Measurements from ENCODE around the gene SLC12A6.

- TF ChIP-seq POLR2A (IDR thresholded peaks at IDR 0.05), result no peak
- no peak for TF ChIP-seq CTCF (IDR thresholded peaks at IDR 0.05)
- no peak for TF ChIP-seq POLR2AphosphoS5 (IDR thresholded peaks at IDR 0.05)
- no peak for TF ChIP-seq EP300 (IDR thresholded peaks at IDR 0.05; ENCODE audit: low read depth)
Observed at GRCh38 chr15:34252545-34252944, 85.0 kb downstream of the SLC12A6 start.

Measured in transverse colon (tissue), 4 donors.